SK-N-SH (cell line): ENCODE results near the gene C14orf132. TPM values are rescaled to one million over a fixed set of nuclear protein-coding genes. Genes with fewer than 3 reads are reported as not detected.

Experiments used
- CTCF ChIA-PET: fragments of 300-600, 350-600 bp; formaldehyde crosslinking; extraction: SDS; loops from one replicate; lab custom pipeline; 2021; lab: Yijun Ruan, JAX
- POLR2A ChIA-PET: fragments of 350-600 bp; sonication (Branson Sonifier 250); formaldehyde crosslinking; extraction: SDS; loops from one replicate; lab custom pipeline; 2020; ENCODE audit warnings: antibody characterized with exemption, inconsistent platforms; lab: Yijun Ruan, JAX
- DNase-seq: peaks from one replicate; pipeline ENCODE4 v3.0.0; 2012
- H2AFZ ChIP-seq: fragments of 200-600 bp; sonication (generic); 2 replicates; pipeline ENCODE4 v1.8.1; 2016; ENCODE audit warnings: antibody characterized with exemption, mild to moderate bottlenecking, low read depth
- H3F3A ChIP-seq: fragments of 200-600 bp; sonication (generic); replicated peaks from 2 replicates; pipeline ENCODE3; 2016; ENCODE audit warnings: antibody characterized with exemption, mild to moderate bottlenecking; ENCODE audit not compliant: insufficient read depth
- H3K27ac ChIP-seq, 2 experiments: fragments of 200-500 bp in 1 of 2; fragments of 200-600 bp in 1 of 2; sonication (Bioruptor generic) in 1 of 2; sonication (generic), shearing (Covaris generic) in 1 of 2; 2 replicates each; pipeline versions ENCODE4 v1.5.1 to v1.6.1; 2014 to 2016; ENCODE audit warnings: low read depth in 2 of 2, inconsistent platforms in 1 of 2, low read length in 1 of 2, mild to moderate bottlenecking in 1 of 2, mixed read lengths in 1 of 2
- H3K27me3 ChIP-seq: fragments of 200-600 bp; sonication (generic), shearing (Covaris generic); 2 replicates; pipeline ENCODE4 v1.6.1; 2016; ENCODE audit warnings: mixed run types; ENCODE audit not compliant: insufficient read depth
- H3K36me3 ChIP-seq, 2 experiments: fragments of 200-500 bp in 1 of 2; fragments of 200-600 bp in 1 of 2; sonication (Bioruptor generic) in 1 of 2; sonication (generic) in 1 of 2; replicated peaks in 1 of 2; 2 replicates each; pipeline versions ENCODE3 to v1.5.1; 2014 to 2016; ENCODE audit warnings: low read length in 1 of 2, mild to moderate bottlenecking in 1 of 2; ENCODE audit not compliant: insufficient read depth in 2 of 2, control insufficient read depth in 1 of 2
- H3K4me1 ChIP-seq, 2 experiments: fragments of 200-500 bp in 1 of 2; fragments of 200-600 bp in 1 of 2; sonication (Bioruptor generic) in 1 of 2; sonication (generic), shearing (Covaris generic) in 1 of 2; 2 replicates each; pipeline versions ENCODE4 v1.5.1 to v1.6.1; 2014 to 2016; ENCODE audit warnings: low read depth in 1 of 2, low read length in 1 of 2, mixed run types in 1 of 2; ENCODE audit not compliant: insufficient read depth in 2 of 2, control insufficient read depth in 1 of 2
- H3K4me2 ChIP-seq: fragments of 200-600 bp; sonication (generic), shearing (Covaris generic); 2 replicates; pipeline ENCODE4 v1.6.1; 2017; ENCODE audit warnings: mixed run types
- H3K4me3 ChIP-seq, 2 experiments: fragments of 200-500 bp in 1 of 2; fragments of 200-600 bp in 1 of 2; sonication (Bioruptor generic) in 1 of 2; sonication (generic), shearing (Covaris generic) in 1 of 2; 2 replicates each; pipeline versions ENCODE4 v1.5.1 to v1.8.1; 2014 to 2016; ENCODE audit warnings: low read depth in 2 of 2, inconsistent platforms in 1 of 2, low read length in 1 of 2, mild to moderate bottlenecking in 1 of 2, mixed read lengths in 1 of 2, moderate library complexity in 1 of 2
- H3K79me2 ChIP-seq: fragments of 200-600 bp; sonication (generic); 2 replicates; pipeline ENCODE4 v1.8.1; 2017; ENCODE audit warnings: mild to moderate bottlenecking; ENCODE audit not compliant: insufficient read depth
- H3K9ac ChIP-seq: fragments of 200-600 bp; sonication (generic); 2 replicates; pipeline ENCODE4 v1.6.1; 2017; ENCODE audit warnings: mixed run types
- H3K9me2 ChIP-seq: fragments of 200-600 bp; sonication (generic); 2 replicates; pipeline ENCODE4 v1.6.1; 2017; ENCODE audit warnings: mixed run types
- H3K9me3 ChIP-seq: fragments of 200-600 bp; sonication (generic); 2 replicates; pipeline ENCODE4 v1.6.1; 2017; ENCODE audit warnings: mixed run types, mild to moderate bottlenecking, moderate library complexity
- H4K20me1 ChIP-seq: fragments of 200-600 bp; sonication (generic); 2 replicates; pipeline ENCODE4 v1.6.1; 2017; ENCODE audit warnings: mild to moderate bottlenecking, mixed run types; ENCODE audit not compliant: insufficient read depth
- CHD2 ChIP-seq: fragments of 150-350 bp; IDR thresholded peaks from 2 replicates; pipeline ENCODE4 v1.6.1; 2018; ENCODE audit warnings: low read length; ENCODE audit not compliant: partially characterized antibody
- EZH2phosphoT487 ChIP-seq: fragments of 200-600 bp; sonication (generic); IDR thresholded peaks from 2 replicates; pipeline ENCODE4 v1.6.1; 2017; ENCODE audit warnings: low read depth, mixed run types, mild to moderate bottlenecking, antibody characterized with exemption, moderate library complexity, borderline replicate concordance
- FOSL2 ChIP-seq: IDR thresholded peaks from 2 replicates; pipeline ENCODE4 v1.4.0; 2012; ENCODE audit warnings: low read depth, mild to moderate bottlenecking, moderate library complexity, borderline replicate concordance
- FOXJ3 ChIP-seq: sonication (generic); formaldehyde crosslinking; IDR thresholded peaks from 2 replicates; pipeline ENCODE4 v1.5.1; 2020; ENCODE audit warnings: mild to moderate bottlenecking, missing genetic modification reagents
- GABPA ChIP-seq: IDR thresholded peaks from 2 replicates; pipeline ENCODE4 v1.4.0; 2012; ENCODE audit warnings: low read depth, mild to moderate bottlenecking
- JUND ChIP-seq: IDR thresholded peaks from 2 replicates; pipeline ENCODE4 v1.4.0; 2012
- MEF2A ChIP-seq: IDR thresholded peaks from 2 replicates; pipeline ENCODE4 v1.4.0; 2012; ENCODE audit warnings: low read depth, borderline replicate concordance
- MXI1 ChIP-seq: IDR thresholded peaks from 2 replicates; pipeline ENCODE4 v1.6.1; 2012; ENCODE audit warnings: mild to moderate bottlenecking, low read depth, low read length, improper control_type of control experiment
- POLR2AphosphoS5 ChIP-seq: IDR thresholded peaks from 2 replicates; pipeline ENCODE4 v1.6.1; 2012; ENCODE audit warnings: low read depth, low read length
- RXRA ChIP-seq: IDR thresholded peaks from 2 replicates; pipeline ENCODE4 v1.4.0; 2012; ENCODE audit warnings: low read depth, mild to moderate bottlenecking, borderline replicate concordance
- SIN3A ChIP-seq: IDR thresholded peaks from 2 replicates; pipeline ENCODE4 v1.6.1; 2012; ENCODE audit warnings: low read depth, mild to moderate bottlenecking, low read length, moderate library complexity, borderline replicate concordance
- SMC3 ChIP-seq: IDR thresholded peaks from 2 replicates; pipeline ENCODE4 v1.6.1; 2012; ENCODE audit warnings: low read depth, low read length, improper control_type of control experiment
- TCF12 ChIP-seq: IDR thresholded peaks from 2 replicates; pipeline ENCODE4 v1.4.0; 2012
- YY1 ChIP-seq: IDR thresholded peaks from 2 replicates; pipeline ENCODE4 v1.4.0; 2012; ENCODE audit warnings: low read depth, mild to moderate bottlenecking
- WGBS: methylation state at CpG from one replicate; pipeline ENCODE4 v1.1.6; 2017; ENCODE audit warnings: low lambda C conversion rate; 5-methylcytosine and 5-hydroxymethylcytosine counted together
- polyA plus RNA-seq, 3 experiments: library from polyadenylated mRNA; depleted of rRNA; stranded (reverse); fragments of >200 nt; gene quantifications; 2 replicates each; pipeline ENCODE4 v1.2.3, GENCODE V29; 2012
- TF ChIP-seq, protein P1 (sequence below): fragments of 150-350 bp; IDR thresholded peaks from 2 replicates; pipeline ENCODE4 v1.6.1; 2016; ENCODE audit warnings: mild to moderate bottlenecking, low read depth, low read length
- TF ChIP-seq, protein P2 (sequence below): IDR thresholded peaks from 2 replicates; pipeline ENCODE4; 2012
- TF ChIP-seq, protein P3 (sequence below): IDR thresholded peaks from 2 replicates; pipeline ENCODE4 v1.6.1; 2012; ENCODE audit warnings: mild to moderate bottlenecking, low read depth, low read length, moderate library complexity
- TF ChIP-seq, protein P4 (sequence below): IDR thresholded peaks from 2 replicates; pipeline ENCODE4 v1.4.0; 2012; ENCODE audit warnings: low read depth, borderline replicate concordance
- TF ChIP-seq, protein P5 (sequence below): fragments of 150-350 bp; IDR thresholded peaks from 2 replicates; pipeline ENCODE4 v1.6.1; 2017; ENCODE audit warnings: antibody characterized with exemption, low read length, low read depth, borderline replicate concordance
- TF ChIP-seq, protein P6 (sequence below): IDR thresholded peaks from 2 replicates; pipeline ENCODE4 v1.4.0; 2012; ENCODE audit warnings: low read depth, borderline replicate concordance
- TF ChIP-seq, protein P7 (sequence below): IDR thresholded peaks from 2 replicates; pipeline ENCODE4 v1.4.0; 2012; ENCODE audit warnings: low read depth

Gene C14orf132
- 5.5 and 7.1 TPM in 2 replicates for polyA plus RNA-seq (2012; rRNA removed)
- 5.4 and 6.5 TPM in 2 replicates for polyA plus RNA-seq (2012; cell fraction: cytosol; rRNA removed)
- 7.6 and 8.7 TPM in 2 replicates for polyA plus RNA-seq (2012; cell fraction: nucleus; rRNA removed)

DNA sequence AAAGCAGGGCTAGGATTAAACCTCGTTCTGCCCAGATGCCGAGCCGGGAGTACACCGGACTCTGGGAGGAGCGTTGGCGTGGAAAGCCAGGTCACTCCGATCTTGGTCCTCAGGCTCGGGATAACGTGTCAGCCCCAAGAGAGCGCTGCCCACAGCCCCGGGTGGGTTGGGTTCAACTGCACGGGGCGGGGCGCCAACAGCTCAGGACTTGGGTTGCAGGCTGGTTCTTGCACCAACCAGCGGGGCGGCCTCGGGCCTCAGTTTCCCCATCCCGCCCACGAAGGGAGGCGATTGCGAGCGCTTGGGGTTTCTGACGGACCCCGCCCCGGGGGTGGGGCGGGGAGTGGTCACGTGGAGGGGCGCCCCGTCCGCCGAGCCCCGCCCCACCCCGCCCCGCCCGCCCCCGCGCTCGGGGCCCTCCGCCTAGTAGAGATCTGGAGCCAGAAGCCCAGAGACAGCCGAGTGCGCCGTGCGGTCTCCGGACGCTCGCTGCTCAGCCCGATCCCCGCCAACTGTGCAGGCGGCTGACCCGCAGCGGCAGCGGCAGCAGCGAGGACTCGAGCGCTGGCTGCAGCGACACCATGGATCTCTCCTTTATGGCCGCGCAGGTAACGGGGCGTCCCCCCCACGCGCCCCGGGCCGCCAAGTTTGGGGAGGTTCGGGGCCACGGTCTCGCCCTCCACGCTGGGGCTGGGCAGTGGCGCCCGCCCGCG is at the start of gene C14orf132:
Gene C14orf132, plus strand, starts transcription at position 443 of the 713 bp plus-strand sequence. Its CDS starts 139 bp downstream, at position 582.
- no peaks in the 10 kb centered on the region for H3K9me3 ChIP-seq
- no peaks in the 10 kb centered on the region for H3K36me3 ChIP-seq
- H4K20me1 ChIP-seq = no peaks in the 10 kb centered on the region
- WGBS = 0% methylated on average over 12 of the region's 72 CpGs
- peaks cover 7 to 32% of the 10 kb centered on the region in 2 experiments for H3K4me1 ChIP-seq
- H3K4me3 ChIP-seq = peak within 1 kb of the TSS; percentile 81 to 92
- peak within 1 kb of the TSS; percentile 97 for H3K4me2 ChIP-seq
- POLR2A ChIA-PET = interaction anchor here (1.3 to 2.6 kb wide), 4 partner anchors 9 to 81 kb away, joined by 3 to 16 read pairs (median 6); no protein-coding TSS in a partner anchor
- peak within 1 kb of the TSS; percentile 93 for H2AFZ ChIP-seq
- no peaks in the 10 kb centered on the region for H3K27me3 ChIP-seq
- CTCF ChIA-PET = interaction anchor here (0.8 to 4.3 kb wide), 18 partner anchors 10 to 490 kb away, joined by 3 to 41 read pairs (median 4); no protein-coding TSS in a partner anchor
- DNase-seq = peak; percentile 96
- H3K9me2 ChIP-seq = no peaks in the 10 kb centered on the region
- peak within 1 kb of the TSS; percentile 45 to 90 for H3K27ac ChIP-seq
- H3K9ac ChIP-seq = peak within 1 kb of the TSS; percentile 90
- H3F3A ChIP-seq = no peaks in the 10 kb centered on the region
- H3K79me2 ChIP-seq = peaks cover 37% of the 10 kb centered on the region
- TF ChIP-seq, protein P1, sequence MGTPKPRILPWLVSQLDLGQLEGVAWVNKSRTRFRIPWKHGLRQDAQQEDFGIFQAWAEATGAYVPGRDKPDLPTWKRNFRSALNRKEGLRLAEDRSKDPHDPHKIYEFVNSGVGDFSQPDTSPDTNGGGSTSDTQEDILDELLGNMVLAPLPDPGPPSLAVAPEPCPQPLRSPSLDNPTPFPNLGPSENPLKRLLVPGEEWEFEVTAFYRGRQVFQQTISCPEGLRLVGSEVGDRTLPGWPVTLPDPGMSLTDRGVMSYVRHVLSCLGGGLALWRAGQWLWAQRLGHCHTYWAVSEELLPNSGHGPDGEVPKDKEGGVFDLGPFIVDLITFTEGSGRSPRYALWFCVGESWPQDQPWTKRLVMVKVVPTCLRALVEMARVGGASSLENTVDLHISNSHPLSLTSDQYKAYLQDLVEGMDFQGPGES = no peak
- no peak for TF ChIP-seq GABPA
- TF ChIP-seq, protein P2, sequence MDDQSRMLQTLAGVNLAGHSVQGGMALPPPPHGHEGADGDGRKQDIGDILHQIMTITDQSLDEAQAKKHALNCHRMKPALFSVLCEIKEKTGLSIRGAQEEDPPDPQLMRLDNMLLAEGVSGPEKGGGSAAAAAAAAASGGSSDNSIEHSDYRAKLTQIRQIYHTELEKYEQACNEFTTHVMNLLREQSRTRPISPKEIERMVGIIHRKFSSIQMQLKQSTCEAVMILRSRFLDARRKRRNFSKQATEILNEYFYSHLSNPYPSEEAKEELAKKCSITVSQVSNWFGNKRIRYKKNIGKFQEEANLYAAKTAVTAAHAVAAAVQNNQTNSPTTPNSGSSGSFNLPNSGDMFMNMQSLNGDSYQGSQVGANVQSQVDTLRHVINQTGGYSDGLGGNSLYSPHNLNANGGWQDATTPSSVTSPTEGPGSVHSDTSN = no peak
- TF ChIP-seq, protein P3, sequence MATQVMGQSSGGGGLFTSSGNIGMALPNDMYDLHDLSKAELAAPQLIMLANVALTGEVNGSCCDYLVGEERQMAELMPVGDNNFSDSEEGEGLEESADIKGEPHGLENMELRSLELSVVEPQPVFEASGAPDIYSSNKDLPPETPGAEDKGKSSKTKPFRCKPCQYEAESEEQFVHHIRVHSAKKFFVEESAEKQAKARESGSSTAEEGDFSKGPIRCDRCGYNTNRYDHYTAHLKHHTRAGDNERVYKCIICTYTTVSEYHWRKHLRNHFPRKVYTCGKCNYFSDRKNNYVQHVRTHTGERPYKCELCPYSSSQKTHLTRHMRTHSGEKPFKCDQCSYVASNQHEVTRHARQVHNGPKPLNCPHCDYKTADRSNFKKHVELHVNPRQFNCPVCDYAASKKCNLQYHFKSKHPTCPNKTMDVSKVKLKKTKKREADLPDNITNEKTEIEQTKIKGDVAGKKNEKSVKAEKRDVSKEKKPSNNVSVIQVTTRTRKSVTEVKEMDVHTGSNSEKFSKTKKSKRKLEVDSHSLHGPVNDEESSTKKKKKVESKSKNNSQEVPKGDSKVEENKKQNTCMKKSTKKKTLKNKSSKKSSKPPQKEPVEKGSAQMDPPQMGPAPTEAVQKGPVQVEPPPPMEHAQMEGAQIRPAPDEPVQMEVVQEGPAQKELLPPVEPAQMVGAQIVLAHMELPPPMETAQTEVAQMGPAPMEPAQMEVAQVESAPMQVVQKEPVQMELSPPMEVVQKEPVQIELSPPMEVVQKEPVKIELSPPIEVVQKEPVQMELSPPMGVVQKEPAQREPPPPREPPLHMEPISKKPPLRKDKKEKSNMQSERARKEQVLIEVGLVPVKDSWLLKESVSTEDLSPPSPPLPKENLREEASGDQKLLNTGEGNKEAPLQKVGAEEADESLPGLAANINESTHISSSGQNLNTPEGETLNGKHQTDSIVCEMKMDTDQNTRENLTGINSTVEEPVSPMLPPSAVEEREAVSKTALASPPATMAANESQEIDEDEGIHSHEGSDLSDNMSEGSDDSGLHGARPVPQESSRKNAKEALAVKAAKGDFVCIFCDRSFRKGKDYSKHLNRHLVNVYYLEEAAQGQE = no peak
- TF ChIP-seq, protein P4, sequence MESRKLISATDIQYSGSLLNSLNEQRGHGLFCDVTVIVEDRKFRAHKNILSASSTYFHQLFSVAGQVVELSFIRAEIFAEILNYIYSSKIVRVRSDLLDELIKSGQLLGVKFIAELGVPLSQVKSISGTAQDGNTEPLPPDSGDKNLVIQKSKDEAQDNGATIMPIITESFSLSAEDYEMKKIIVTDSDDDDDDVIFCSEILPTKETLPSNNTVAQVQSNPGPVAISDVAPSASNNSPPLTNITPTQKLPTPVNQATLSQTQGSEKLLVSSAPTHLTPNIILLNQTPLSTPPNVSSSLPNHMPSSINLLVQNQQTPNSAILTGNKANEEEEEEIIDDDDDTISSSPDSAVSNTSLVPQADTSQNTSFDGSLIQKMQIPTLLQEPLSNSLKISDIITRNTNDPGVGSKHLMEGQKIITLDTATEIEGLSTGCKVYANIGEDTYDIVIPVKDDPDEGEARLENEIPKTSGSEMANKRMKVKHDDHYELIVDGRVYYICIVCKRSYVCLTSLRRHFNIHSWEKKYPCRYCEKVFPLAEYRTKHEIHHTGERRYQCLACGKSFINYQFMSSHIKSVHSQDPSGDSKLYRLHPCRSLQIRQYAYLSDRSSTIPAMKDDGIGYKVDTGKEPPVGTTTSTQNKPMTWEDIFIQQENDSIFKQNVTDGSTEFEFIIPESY = no peak
- TF ChIP-seq YY1 = no peak
- TF ChIP-seq, protein P5, sequence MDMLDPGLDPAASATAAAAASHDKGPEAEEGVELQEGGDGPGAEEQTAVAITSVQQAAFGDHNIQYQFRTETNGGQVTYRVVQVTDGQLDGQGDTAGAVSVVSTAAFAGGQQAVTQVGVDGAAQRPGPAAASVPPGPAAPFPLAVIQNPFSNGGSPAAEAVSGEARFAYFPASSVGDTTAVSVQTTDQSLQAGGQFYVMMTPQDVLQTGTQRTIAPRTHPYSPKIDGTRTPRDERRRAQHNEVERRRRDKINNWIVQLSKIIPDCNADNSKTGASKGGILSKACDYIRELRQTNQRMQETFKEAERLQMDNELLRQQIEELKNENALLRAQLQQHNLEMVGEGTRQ = no peak
- TF ChIP-seq, protein P6, sequence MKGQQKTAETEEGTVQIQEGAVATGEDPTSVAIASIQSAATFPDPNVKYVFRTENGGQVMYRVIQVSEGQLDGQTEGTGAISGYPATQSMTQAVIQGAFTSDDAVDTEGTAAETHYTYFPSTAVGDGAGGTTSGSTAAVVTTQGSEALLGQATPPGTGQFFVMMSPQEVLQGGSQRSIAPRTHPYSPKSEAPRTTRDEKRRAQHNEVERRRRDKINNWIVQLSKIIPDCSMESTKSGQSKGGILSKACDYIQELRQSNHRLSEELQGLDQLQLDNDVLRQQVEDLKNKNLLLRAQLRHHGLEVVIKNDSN = peak; percentile 85
- TF ChIP-seq EZH2phosphoT487 = no peak
- no peak for TF ChIP-seq SIN3A
- TF ChIP-seq SMC3 = no peak
- TF ChIP-seq JUND = no peak
- TF ChIP-seq FOSL2 = no peak
- TF ChIP-seq, protein P7, sequence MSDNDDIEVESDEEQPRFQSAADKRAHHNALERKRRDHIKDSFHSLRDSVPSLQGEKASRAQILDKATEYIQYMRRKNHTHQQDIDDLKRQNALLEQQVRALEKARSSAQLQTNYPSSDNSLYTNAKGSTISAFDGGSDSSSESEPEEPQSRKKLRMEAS = no peak
- no peak for TF ChIP-seq MEF2A
- TF ChIP-seq TCF12 = no peak
- peak; percentile 73 for TF ChIP-seq POLR2AphosphoS5
- no peak for TF ChIP-seq FOXJ3
- TF ChIP-seq CHD2 = no peak
- TF ChIP-seq RXRA = no peak
- TF ChIP-seq MXI1 = no peak; the same call in 1 of the 2 replicates
